K562 (cell line): Measurements from ENCODE around the gene OVOL3. TPM values are rescaled to one million over a fixed set of nuclear protein-coding genes. Genes with fewer than 3 reads are reported as not detected.
A peak's percentile ranks its signal among the peaks of the same experiment; 100 is the strongest.

Experiments used
- ATAC-seq: fragments of 200-7000 bp; cut with Tn5 transposase; 3 replicates; pipeline ENCODE4 v1.9.1; 2020; ENCODE audit warnings: moderate library complexity
- Bru-seq: library from RNA; stranded (reverse); fragments of 400-500 nt; gene quantifications from one replicate; lab custom pipeline; 2021; lab: Mats Ljungman, UMichigan
- BruChase-seq, 2 experiments: library from RNA; stranded (reverse); fragments of 400-500 nt; gene quantifications; one replicate each; lab custom pipeline; 2021; lab: Mats Ljungman, UMichigan
- BruUV-seq: library from RNA; stranded (reverse); fragments of 400-500 nt; replicated peaks from 2 replicates; lab custom pipeline; 2021; lab: Mats Ljungman, UMichigan
- CTCF ChIA-PET: fragments of 300-600 bp; formaldehyde crosslinking; extraction: SDS; loops from one replicate; lab custom pipeline; 2021; ENCODE audit warnings: low intra/inter-chr PET ratio; lab: Yijun Ruan, JAX
- POLR2A ChIA-PET: fragments of 300-600, 350-650 bp; sonication (Branson Sonifier 250); formaldehyde crosslinking; extraction: SDS; loops from one replicate; lab custom pipeline; 2021; ENCODE audit warnings: antibody characterized with exemption, inconsistent platforms; lab: Yijun Ruan, JAX
- DNase-seq, 4 experiments: peaks; one replicate each; pipeline versions ENCODE4 v3.0.0 to v3.0.0-alpha.2; 2011 to 2018; ENCODE audit warnings: low spot score in 3 of 4, mixed read lengths in 3 of 4; ENCODE audit errors: extremely low read depth in 1 of 4
- FAIRE-seq: peaks from 2 replicates; lab custom pipeline; 2011; peaks lifted over from hg19 to GRCh38; lab: Jason Lieb, UNC
- H2AFZ ChIP-seq: 2 replicates; pipeline ENCODE4 v1.6.0; 2011; ENCODE audit warnings: low read depth, low read length, control low read depth, inconsistent platforms
- H3K27ac ChIP-seq: fragments of 200-600 bp; 3 replicates; pipeline ENCODE4 v1.8.0; 2011; ENCODE audit warnings: low read depth, mild to moderate bottlenecking, control low read depth, inconsistent platforms, low read length, moderate library complexity, mixed read lengths; ENCODE audit errors: extremely low read depth
- H3K27me3 ChIP-seq, 2 experiments: fragments of 300-600 bp in 1 of 2; 2 replicates in 1 of 2; 3 replicates in 1 of 2; pipeline versions ENCODE4 v1.6.0 to v1.8.0; 2011; ENCODE audit warnings: inconsistent platforms in 2 of 2, low read length in 2 of 2, mild to moderate bottlenecking in 1 of 2, mixed read lengths in 1 of 2, moderate library complexity in 1 of 2; ENCODE audit not compliant: control insufficient read depth in 2 of 2, insufficient read depth in 2 of 2
- H3K36me3 ChIP-seq: fragments of 300-600 bp; 3 replicates; pipeline ENCODE4 v1.8.0; 2011; ENCODE audit warnings: mild to moderate bottlenecking, low read length, inconsistent platforms; ENCODE audit not compliant: control insufficient read depth, insufficient read depth
- H3K4me1 ChIP-seq, 2 experiments: fragments of 200-600 bp in 1 of 2; replicated peaks in 1 of 2; 2 replicates in 1 of 2; 3 replicates in 1 of 2; pipeline versions ENCODE4 v1.5.1 to v1.8.0; 2011; ENCODE audit warnings: inconsistent platforms in 2 of 2, low read length in 2 of 2, mild to moderate bottlenecking in 1 of 2, mixed read lengths in 1 of 2, moderate library complexity in 1 of 2; ENCODE audit not compliant: control insufficient read depth in 2 of 2, insufficient read depth in 2 of 2
- H3K4me2 ChIP-seq: 2 replicates; pipeline ENCODE4 v1.6.1; 2011; ENCODE audit warnings: low read length, control low read depth, inconsistent platforms, mixed read lengths; ENCODE audit not compliant: insufficient read depth
- H3K4me3 ChIP-seq: fragments of 200-600 bp; sonication (generic), shearing (Covaris generic); 2 replicates; pipeline ENCODE4 v1.5.1; 2016; ENCODE audit warnings: control low read depth, inconsistent platforms
- H3K79me2 ChIP-seq: fragments of 200-600 bp; 3 replicates; pipeline ENCODE4 v1.8.0; 2011; ENCODE audit warnings: low read length, inconsistent platforms; ENCODE audit not compliant: control insufficient read depth, insufficient read depth
- H3K9ac ChIP-seq, 2 experiments: 2 replicates each; pipeline versions ENCODE4 v1.6.0 to v1.6.1; 2011; ENCODE audit warnings: low read depth in 2 of 2, low read length in 2 of 2, control low read depth in 1 of 2, inconsistent platforms in 1 of 2, mild to moderate bottlenecking in 1 of 2, mixed read lengths in 1 of 2; ENCODE audit not compliant: insufficient read depth in 1 of 2
- H3K9me1 ChIP-seq: one replicate; pipeline ENCODE4 v1.6.0; 2011; ENCODE audit warnings: inconsistent platforms, mild to moderate bottlenecking, low read length, moderate library complexity; ENCODE audit not compliant: control insufficient read depth, insufficient read depth
- H3K9me3 ChIP-seq: replicated peaks from 2 replicates; pipeline ENCODE4 v1.5.1; 2011; ENCODE audit warnings: low read depth, low read length, inconsistent platforms; ENCODE audit not compliant: control insufficient read depth, insufficient read depth
- H4K20me1 ChIP-seq: replicated peaks from 2 replicates; pipeline ENCODE4 v1.6.1; 2011; ENCODE audit warnings: low read length, inconsistent platforms, mixed read lengths; ENCODE audit not compliant: control insufficient read depth, insufficient read depth
- BCOR ChIP-seq: fragments of 450-650 bp; IDR thresholded peaks from 2 replicates; pipeline ENCODE4 v1.6.1; 2016
- EP300 ChIP-seq: IDR thresholded peaks from 2 replicates; pipeline ENCODE4 v1.6.1; 2012; ENCODE audit warnings: low read length, improper control_type of control experiment
- KDM1A ChIP-seq, 2 experiments: fragments of 450-650 bp; IDR thresholded peaks; 2 replicates each; pipeline ENCODE4 v1.6.1; 2016; ENCODE audit warnings: mild to moderate bottlenecking in 2 of 2
- RBM25 ChIP-seq: fragments of 200-400 bp; formaldehyde crosslinking; IDR thresholded peaks from 2 replicates; pipeline ENCODE4 v1.6.1; 2018; ENCODE audit warnings: low read length, low read depth, moderate library complexity; ENCODE audit not compliant: severe bottlenecking
- ZFP36 ChIP-seq: fragments of 150-350 bp; IDR thresholded peaks from 2 replicates; pipeline ENCODE4 v1.6.1; 2018; ENCODE audit warnings: low read length, low read depth; ENCODE audit not compliant: partially characterized antibody
- WGBS: fragments of 100-300 bp; shearing (Covaris generic); methylation state at CpG from one replicate; pipeline ENCODE4 v1.1.6; 2016; ENCODE audit warnings: low coverage, mixed read lengths; ENCODE audit not compliant: insufficient coverage; ENCODE audit errors: missing lambda C conversion rate; 5-methylcytosine and 5-hydroxymethylcytosine counted together
- in situ Hi-C: fragments of 300-500 bp; cut with MboI; formaldehyde crosslinking; loops from 4 replicates; pipeline ENCODE4 v1.15.0; 2018; ENCODE audit warnings: inconsistent platforms, mixed read lengths
- intact Hi-C: fragments of 100-400 bp; cut with micrococcal nuclease; formaldehyde crosslinking; loops from 2 replicates; pipeline ENCODE4 v1.14.2; 2022
- long read RNA-seq, 3 experiments: library from polyadenylated mRNA in 2 of 3; library from RNA in 1 of 3; unstranded in 2 of 3; stranded (forward) in 1 of 3; transcript quantifications; one replicate each; pipeline ENCODE4 v2.0.0, GENCODE V29; 2019 to 2022
- polyA minus RNA-seq, 3 experiments: library from RNA; depleted of rRNA, polyadenylated mRNA; stranded (reverse); fragments of >200 nt; gene quantifications; 2 replicates each; pipeline ENCODE4 v1.2.3, GENCODE V29; 2011
- polyA plus RNA-seq, 8 experiments: library from polyadenylated mRNA; depleted of rRNA in 4 of 8; stranded (reverse) in 5 of 8; unstranded in 3 of 8; fragments of >200 nt; fragmentation: Nextera tagmentation in 2 of 8; fragmentation: Illumina TruSeq in 1 of 8; extraction: Ambion mirVana in 2 of 8; extraction: Trizol in 1 of 8; gene quantifications; 2 replicates each; pipeline versions ENCODE4 v1.2.1 to v1.2.3, GENCODE V29; 2011 to 2014; ENCODE audit warnings: inconsistent platforms in 1 of 8, missing spikeins in 1 of 8
- total RNA-seq, 7 experiments: library from RNA; depleted of rRNA in 6 of 7; stranded (reverse); fragments of >200 nt in 6 of 7; fragmentation: Illumina TruSeq in 2 of 7; extraction: Trizol in 2 of 7; gene quantifications; 2 replicates each; pipeline versions ENCODE4 v1.2.1 to v1.2.3, GENCODE V29; 2011 to 2021; ENCODE audit warnings: low replicate concordance in 1 of 7

OVOL3 gene
- total RNA-seq (2011; cell fraction: chromatin; rRNA removed; ENCODE audit: low replicate concordance), result not detected in 2 replicates
- 0.67 TPM in 1 of 2 replicates, not detected in the other for total RNA-seq (2011; cell fraction: nucleolus; rRNA removed)
- total RNA-seq (2011; cell fraction: nucleoplasm; rRNA removed), result not detected in 2 replicates
- total RNA-seq (2014; rRNA removed) (not detected in 2 replicates), total RNA-seq (2014; rRNA removed; fragmentation: Illumina TruSeq; extraction: Trizol) (not detected in 2 replicates), total RNA-seq (2015; rRNA removed; fragmentation: Illumina TruSeq; extraction: Trizol) (not detected in 2 replicates), total RNA-seq (2021) (not detected in 2 replicates), polyA plus RNA-seq (2011; rRNA removed) (not detected in 2 replicates), polyA plus RNA-seq (2014; fragmentation: Illumina TruSeq; extraction: Trizol) (not detected in 2 replicates), polyA plus RNA-seq (2014; fragmentation: Nextera tagmentation; extraction: Ambion mirVana) (not detected), polyA plus RNA-seq (2014; rRNA removed) (not detected in 2 replicates), polyA minus RNA-seq (2011; rRNA and poly(A)+ RNA removed) (not detected in 2 replicates), Bru-seq, nascent RNA (not detected), BruChase-seq, experiment 1, labeled RNA remaining after a 2-hour chase (percentile 33 among the genes with signal in this experiment), BruChase-seq, experiment 2, labeled RNA remaining after a 6-hour chase (percentile 29 among the genes with signal in this experiment)
- not detected in 2 replicates for polyA plus RNA-seq (2011; cell fraction: cytosol; rRNA removed)
- 0.23 TPM in 1 of 2 replicates, not detected in the other for polyA plus RNA-seq (2011; cell fraction: nucleus; rRNA removed)
- 0.17 TPM in 1 of 2 replicates, not detected in the other for polyA plus RNA-seq (2012)
- not detected in 2 replicates for polyA minus RNA-seq (2011; cell fraction: cytosol; rRNA and poly(A)+ RNA removed)
- not detected in 2 replicates for polyA minus RNA-seq (2011; cell fraction: nucleus; rRNA and poly(A)+ RNA removed)
- long read RNA-seq, experiment 1, partial matches to known transcripts, result 0 of 1 reads
- long read RNA-seq, experiment 1, other reads (novel, unspliced or antisense), result 1 of 1 reads
- long read RNA-seq, experiment 2, result 0 reads
- long read RNA-seq, experiment 3, result 0 reads

DNA sequence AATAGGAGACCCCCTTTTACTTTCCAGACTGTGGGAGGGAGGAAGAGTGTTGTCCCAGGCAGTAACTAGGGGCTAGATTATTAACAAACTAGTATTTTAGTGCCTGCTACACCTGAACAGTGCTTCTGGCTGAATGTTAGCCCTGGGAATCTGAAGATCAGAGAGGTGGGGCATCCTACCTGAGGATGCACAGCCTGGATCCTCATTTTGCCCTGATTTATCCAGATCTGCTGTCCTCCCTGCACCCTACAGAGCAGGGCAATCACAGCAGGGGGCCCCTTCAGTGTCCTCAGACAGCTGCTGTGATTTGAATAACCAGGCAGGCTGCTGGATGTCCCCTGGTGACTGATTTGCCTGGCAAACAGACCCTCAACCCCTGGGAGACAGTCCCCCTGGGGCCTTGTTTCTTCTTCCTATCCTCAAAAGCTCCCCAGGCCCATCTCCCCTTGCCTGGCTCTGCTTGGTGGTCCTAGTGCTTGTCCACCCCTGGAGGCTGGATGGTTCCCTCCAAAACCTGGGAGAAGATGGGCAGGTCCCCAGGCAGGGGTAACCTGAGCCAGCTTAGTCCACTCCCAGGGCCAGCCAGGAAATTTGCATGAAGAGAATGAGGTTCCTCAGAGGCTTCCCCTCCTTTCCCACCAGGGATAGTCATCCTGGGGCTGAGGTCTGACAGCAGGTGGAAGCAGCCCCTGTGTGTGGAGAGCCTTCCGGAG, at the start of gene OVOL3:
Gene OVOL3, plus strand, starts transcription at position 657 of the 713 bp plus-strand sequence. CDS start 60 bp downstream, outside the sequence.
- Histone ChIP-seq H3K27ac (no peak within 1 kb of the TSS), H3K4me1 (peaks cover 5 to 32% of the 10 kb centered on the region in 2 experiments; a peak in 3 of 5 replicates), H3K36me3 (peaks cover 34% of the 10 kb centered on the region; the same call in 2 of the 3 replicates), H3K4me2 (no peak within 1 kb of the TSS), H3K27me3 (no peaks in the 10 kb centered on the region), H3K9ac (peak within 1 kb of the TSS in 1 of 2 experiments; percentile 48; a peak in 2 of 4 replicates), H3K4me3 (no peak within 1 kb of the TSS), H3K79me2 (peaks cover 14% of the 10 kb centered on the region), H2AFZ (no peak within 1 kb of the TSS), H3K9me3 (no peaks in the 10 kb centered on the region), H3K9me1 (peaks cover 3% of the 10 kb centered on the region), H4K20me1 (no peaks in the 10 kb centered on the region; the same call in 1 of the 2 replicates)
- in situ Hi-C loops (no loop called here), intact Hi-C loops (loop anchor here (5.0 to 10.0 kb wide), 2 partner anchors 48 to 116 kb away; partner anchors contain the start of gene SDHAF1)
- no peak for FAIRE-seq
- CTCF ChIA-PET, result no interaction called here
- TF ChIP-seq EP300, result no peak
- TF ChIP-seq BCOR, result 0 out of 2 replicates have a peak, but pooled peaks have one; percentile 33
- peak; percentile 28 to 41; a peak in 2 of 4 replicates for TF ChIP-seq KDM1A (IDR thresholded peaks at IDR 0.05)
- TF ChIP-seq RBM25, result peak; percentile 48
- peak; percentile 80 for TF ChIP-seq ZFP36
- no TSS peak for BruUV-seq
- 17% methylated on average over 1 of the region's 1 CpG for WGBS
- POLR2A ChIA-PET, result interaction anchor here (0.7 to 1.1 kb wide), 4 partner anchors 9 to 110 kb away, joined by 3 to 4 read pairs (median 3); no protein-coding TSS in a partner anchor
- no peak for DNase-seq
- ATAC-seq, result no peak
